Glutamatergic neuron (in vitro differentiated cells): ENCODE results near the gene ALOX12B. TPM values are rescaled to one million over a fixed set of nuclear protein-coding genes. Genes with fewer than 3 reads are reported as not detected.
A peak's percentile ranks its signal among the peaks of the same experiment; 100 is the strongest.

Experiments used
- DNase-seq: peaks from one replicate; pipeline ENCODE4 v3.0.0; 2022
- H3K27ac Mint-ChIP-seq: one replicate; pipeline ENCODE4 v1.8.0; 2020; ENCODE audit warnings: mild to moderate bottlenecking, mixed read lengths, inconsistent platforms; ENCODE audit not compliant: unreplicated experiment
- H3K27me3 Mint-ChIP-seq: one replicate; pipeline ENCODE4 v1.8.0; 2020; ENCODE audit warnings: mild to moderate bottlenecking, moderate library complexity, mixed read lengths, inconsistent platforms; ENCODE audit not compliant: unreplicated experiment
- H3K36me3 Mint-ChIP-seq: one replicate; pipeline ENCODE4 v1.8.0; 2020; ENCODE audit warnings: mild to moderate bottlenecking, mixed read lengths, inconsistent platforms; ENCODE audit not compliant: unreplicated experiment
- H3K4me1 Mint-ChIP-seq: one replicate; pipeline ENCODE4 v1.8.0; 2020; ENCODE audit warnings: mild to moderate bottlenecking, low read depth, mixed read lengths, inconsistent platforms; ENCODE audit not compliant: unreplicated experiment
- H3K4me3 Mint-ChIP-seq: one replicate; pipeline ENCODE4 v1.8.0; 2020; ENCODE audit warnings: mild to moderate bottlenecking, mixed read lengths, inconsistent platforms; ENCODE audit not compliant: unreplicated experiment
- H3K9me3 Mint-ChIP-seq: one replicate; pipeline ENCODE4 v1.8.0; 2020; ENCODE audit warnings: mild to moderate bottlenecking, moderate library complexity, mixed read lengths, inconsistent platforms; ENCODE audit not compliant: unreplicated experiment
- total RNA-seq: library from RNA; stranded (reverse); fragmentation: NEBNext Ultra II Directional; extraction: Animal tissue kit (Norgen Biotek cat#: 25700); gene quantifications from one replicate; pipeline ENCODE4 v1.2.1, GENCODE V29; 2021; ENCODE audit not compliant: unreplicated experiment
- TF ChIP-seq, protein P1 (sequence below): fragments of 200-600 bp; sonication (generic); IDR thresholded peaks from one replicate; pipeline ENCODE4 v1.5.0; 2021; ENCODE audit not compliant: partially characterized antibody, unreplicated experiment

Gene ALOX12B
- total RNA-seq, 1 donor from 2014 or later = not detected

DNA sequence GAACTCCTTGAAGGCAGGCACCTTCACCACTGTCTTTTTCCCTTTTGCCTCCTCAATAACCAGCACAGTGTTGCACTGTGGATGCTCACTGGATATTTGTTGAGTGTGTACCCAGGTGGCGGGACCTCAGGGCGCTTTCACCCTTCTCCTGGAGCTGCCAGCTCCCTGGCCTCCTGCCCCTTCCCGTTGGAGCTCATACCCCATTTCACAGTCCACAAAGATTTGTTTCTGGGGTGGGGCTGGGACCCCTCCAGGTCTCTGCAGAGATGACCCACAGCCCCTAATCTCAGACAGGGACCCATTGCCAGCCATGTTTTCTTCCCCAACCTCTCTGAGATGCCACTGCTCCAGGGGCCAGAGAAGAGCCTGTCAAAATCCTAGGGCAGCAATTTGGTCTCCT, 12.4 kb downstream of the ALOX12B start:
- DNase-seq = no peak
- H3K27me3 Mint-ChIP-seq = peaks cover 39% of the 10 kb centered on the region
- no peaks in the 10 kb centered on the region for H3K36me3 Mint-ChIP-seq
- H3K9me3 Mint-ChIP-seq = peaks cover 7% of the 10 kb centered on the region
- H3K27ac Mint-ChIP-seq = no peak overlapping the region
- TF ChIP-seq, protein P1, sequence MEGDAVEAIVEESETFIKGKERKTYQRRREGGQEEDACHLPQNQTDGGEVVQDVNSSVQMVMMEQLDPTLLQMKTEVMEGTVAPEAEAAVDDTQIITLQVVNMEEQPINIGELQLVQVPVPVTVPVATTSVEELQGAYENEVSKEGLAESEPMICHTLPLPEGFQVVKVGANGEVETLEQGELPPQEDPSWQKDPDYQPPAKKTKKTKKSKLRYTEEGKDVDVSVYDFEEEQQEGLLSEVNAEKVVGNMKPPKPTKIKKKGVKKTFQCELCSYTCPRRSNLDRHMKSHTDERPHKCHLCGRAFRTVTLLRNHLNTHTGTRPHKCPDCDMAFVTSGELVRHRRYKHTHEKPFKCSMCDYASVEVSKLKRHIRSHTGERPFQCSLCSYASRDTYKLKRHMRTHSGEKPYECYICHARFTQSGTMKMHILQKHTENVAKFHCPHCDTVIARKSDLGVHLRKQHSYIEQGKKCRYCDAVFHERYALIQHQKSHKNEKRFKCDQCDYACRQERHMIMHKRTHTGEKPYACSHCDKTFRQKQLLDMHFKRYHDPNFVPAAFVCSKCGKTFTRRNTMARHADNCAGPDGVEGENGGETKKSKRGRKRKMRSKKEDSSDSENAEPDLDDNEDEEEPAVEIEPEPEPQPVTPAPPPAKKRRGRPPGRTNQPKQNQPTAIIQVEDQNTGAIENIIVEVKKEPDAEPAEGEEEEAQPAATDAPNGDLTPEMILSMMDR = no peak
- H3K4me1 Mint-ChIP-seq = peaks cover 6% of the 10 kb centered on the region
- no peak overlapping the region for H3K4me3 Mint-ChIP-seq

DNA sequence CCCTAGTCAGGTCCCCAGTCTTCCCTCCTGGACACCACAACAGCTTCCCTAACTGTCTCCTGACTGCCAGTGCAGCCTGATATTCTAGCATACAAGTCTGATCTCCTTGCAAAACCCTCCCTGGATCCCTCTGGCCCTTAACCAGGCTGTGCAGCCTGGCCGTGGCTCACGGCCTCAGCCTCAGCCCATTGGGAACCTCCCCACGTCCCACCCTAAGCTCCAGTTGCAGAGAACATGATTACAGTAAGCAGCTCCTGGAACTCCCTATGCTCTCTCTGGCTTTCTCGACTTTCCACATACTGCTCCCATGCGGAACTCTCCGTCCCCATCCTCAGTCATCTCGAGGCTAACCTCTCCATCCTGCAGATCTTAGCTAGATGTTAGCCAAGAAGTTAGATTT, 13.0 kb downstream of the ALOX12B start:
- Mint-ChIP-seq H3K4me3 (no peak overlapping the region), H3K27ac (no peak overlapping the region), H3K36me3 (no peaks in the 10 kb centered on the region), H3K4me1 (peaks cover 6% of the 10 kb centered on the region), H3K27me3 (peaks cover 39% of the 10 kb centered on the region), H3K9me3 (peaks cover 7% of the 10 kb centered on the region)
- TF ChIP-seq, protein P1 = no peak
- no peak for DNase-seq

DNA sequence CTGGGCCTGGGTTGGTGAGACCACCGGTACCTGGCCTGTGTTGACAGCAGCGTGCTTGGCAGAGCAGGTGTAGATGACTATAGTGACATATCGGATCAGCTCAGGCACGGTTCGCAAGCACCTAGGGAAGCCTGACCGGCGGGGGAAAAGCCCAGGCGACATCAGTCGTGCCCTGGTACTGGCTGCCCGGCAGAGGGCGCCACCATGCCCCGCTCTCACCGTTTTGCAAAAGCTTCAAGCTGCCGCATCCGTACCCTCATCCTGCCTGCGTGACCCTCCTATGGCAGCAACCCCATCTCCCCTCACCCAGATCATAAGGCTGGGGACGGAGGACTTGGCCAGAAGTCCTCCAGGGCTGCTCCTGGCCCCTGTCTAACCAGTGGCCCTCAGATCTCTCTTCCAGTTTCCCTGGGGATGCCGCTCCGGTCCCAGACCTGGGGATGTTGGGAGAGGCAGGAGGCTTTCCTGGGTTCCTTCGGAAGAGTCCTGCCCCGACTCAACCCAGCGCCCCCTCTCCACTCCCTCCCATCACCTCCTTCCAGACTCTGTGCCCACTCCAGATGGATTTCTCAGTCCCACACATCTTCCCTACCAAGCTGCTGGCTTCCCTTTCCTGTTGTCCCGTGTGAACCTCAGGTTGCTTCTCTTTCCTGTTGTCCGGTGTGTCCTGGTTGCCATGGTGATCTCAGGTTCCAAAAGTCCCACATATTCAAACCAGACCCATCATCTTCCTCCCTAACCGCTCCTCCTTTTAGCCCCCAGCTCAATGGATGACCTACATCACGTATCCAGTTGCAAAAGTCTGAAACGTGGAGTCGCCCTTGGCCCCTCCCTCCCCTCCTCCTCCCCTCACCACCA, 13.7 kb downstream of the ALOX12B start:
- H3K9me3 Mint-ChIP-seq = peaks cover 7% of the 10 kb centered on the region
- peak; percentile 89 for DNase-seq
- TF ChIP-seq, protein P1 = peak; percentile 91
- peak overlapping the region; percentile 38 for H3K4me3 Mint-ChIP-seq
- H3K27me3 Mint-ChIP-seq = peaks cover 37% of the 10 kb centered on the region
- H3K4me1 Mint-ChIP-seq = peaks cover 6% of the 10 kb centered on the region
- H3K36me3 Mint-ChIP-seq = no peaks in the 10 kb centered on the region
- H3K27ac Mint-ChIP-seq = no peak overlapping the region

DNA sequence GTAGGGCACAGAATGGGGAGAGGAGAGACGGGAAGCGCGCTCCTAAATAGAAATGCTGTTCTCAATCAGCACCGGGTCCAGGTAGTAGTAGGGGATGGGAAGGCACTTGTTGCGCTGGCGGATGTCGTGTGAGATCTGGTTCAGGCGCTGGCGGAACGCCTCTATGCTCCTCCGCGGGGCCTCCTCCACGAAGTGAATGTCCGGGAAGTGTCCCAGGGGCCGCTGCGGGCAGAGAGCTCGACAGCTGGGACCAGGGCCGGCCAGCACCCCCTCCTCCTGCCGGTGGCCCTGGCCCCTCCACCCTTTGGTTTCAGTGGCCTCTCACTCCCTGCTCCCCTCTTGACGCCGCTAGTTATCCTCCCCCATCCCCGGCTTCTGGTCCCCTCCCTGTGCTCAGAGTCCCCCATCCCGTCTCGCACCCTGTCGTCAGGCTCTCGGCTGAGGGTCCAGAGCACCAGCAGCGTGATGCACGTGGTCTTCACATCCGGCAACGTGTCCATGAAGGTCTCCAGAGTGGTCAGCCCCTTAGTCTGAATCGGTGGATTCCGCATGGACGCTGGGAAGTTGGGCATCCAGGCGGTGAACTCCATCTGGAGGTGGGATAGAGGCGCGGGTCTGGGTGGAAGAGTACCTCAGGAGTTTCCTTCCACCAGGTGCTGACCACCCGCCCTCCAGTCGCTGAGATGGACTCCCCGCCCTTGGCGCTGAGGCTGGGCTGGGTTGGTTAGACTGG, 14.6 kb downstream of the ALOX12B start:
- Mint-ChIP-seq H3K9me3 (peaks cover 7% of the 10 kb centered on the region), H3K27ac (no peak overlapping the region), H3K36me3 (no peaks in the 10 kb centered on the region), H3K4me1 (peaks cover 6% of the 10 kb centered on the region), H3K27me3 (peaks cover 35% of the 10 kb centered on the region), H3K4me3 (peak overlapping the region; percentile 63)
- no peak for DNase-seq
- TF ChIP-seq, protein P1 = no peak

DNA sequence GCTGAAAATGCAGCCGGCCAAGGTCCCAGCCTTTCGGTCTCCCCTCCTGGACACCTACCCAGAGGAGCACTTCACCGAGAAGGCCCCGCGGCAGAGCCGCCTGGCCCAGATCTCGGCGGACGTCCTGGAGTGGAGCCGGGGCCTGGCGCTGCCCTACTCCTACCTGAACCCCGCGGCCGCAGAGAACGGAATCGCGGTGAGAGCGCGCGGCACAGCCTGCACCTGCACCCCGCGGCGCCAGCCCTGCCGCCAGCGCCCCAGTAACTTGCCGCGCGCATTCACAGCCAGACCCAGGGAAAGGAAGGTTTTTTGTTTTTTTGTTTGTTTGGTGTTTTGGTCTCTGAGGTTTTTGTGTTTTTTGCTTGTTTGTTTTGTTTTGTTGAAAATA, 15.2 kb downstream of the ALOX12B start:
- Mint-ChIP-seq H3K4me3 (peak overlapping the region; percentile 27), H3K27me3 (peaks cover 37% of the 10 kb centered on the region), H3K4me1 (peaks cover 6% of the 10 kb centered on the region), H3K27ac (no peak overlapping the region), H3K9me3 (peaks cover 7% of the 10 kb centered on the region), H3K36me3 (no peaks in the 10 kb centered on the region)
- TF ChIP-seq, protein P1 = no peak
- DNase-seq = no peak
